Choroid plexus epithelial cell (primary cell): Measurements from ENCODE around the gene RPS8.

ENCODE experiments used
- DNase-seq: peaks from one replicate; pipeline ENCODE4 v3.0.0-alpha.2; 2010; ENCODE audit warnings: low read depth
- H3K4me3 ChIP-seq: 2 replicates; pipeline ENCODE4 v1.5.1; 2011; ENCODE audit warnings: low read depth, mild to moderate bottlenecking, control low read depth, low read length, moderate library complexity
- TF ChIP-seq, protein P1 (sequence below): conservative IDR thresholded peaks from 2 replicates; pipeline ENCODE4 v1.5.1; 2011; ENCODE audit warnings: low read depth, mild to moderate bottlenecking, control low read depth, inconsistent platforms, low read length, moderate library complexity

RPS8 gene

DNA sequence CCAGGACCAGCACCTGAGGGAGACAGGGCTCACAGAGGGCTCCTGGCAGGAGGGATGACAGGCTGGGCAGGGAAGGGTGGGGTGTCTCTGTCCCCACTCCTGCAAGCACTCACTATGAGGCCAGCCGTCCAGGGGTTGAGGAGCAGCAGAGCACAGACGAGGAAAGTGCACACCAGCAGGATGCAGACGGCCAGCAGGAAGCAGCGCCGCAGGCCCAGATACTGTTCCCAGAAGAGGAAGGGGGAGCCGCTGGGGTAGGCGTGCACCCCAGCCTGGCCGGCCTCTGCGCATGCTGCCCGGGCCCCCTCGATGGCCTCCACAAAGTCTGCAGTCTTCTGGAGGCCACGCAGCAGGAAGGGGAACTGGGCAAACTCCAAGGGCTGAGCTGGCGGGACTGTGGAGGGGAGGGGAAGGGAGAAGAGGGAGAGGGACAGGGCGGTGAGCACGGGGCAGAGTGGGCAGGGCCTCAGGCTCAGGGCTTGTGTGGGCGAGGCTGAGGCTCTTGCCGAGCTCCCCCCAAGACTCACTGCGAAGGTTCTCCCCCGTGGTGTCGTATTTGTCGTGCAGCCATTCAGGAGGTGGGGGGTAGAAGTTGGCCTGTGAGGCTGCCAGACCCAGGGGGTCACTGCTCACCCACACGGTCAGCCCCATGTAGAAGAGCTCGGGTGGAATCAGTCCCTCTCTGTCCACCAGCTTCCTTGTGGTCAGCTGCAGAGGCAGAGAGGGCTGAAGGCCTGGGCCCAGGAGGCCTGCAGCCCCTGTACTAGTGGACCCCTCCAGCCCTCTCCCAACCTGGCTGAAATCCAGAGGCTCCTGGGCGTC, 51.2 kb downstream of the RPS8 start:
- TF ChIP-seq, protein P1, sequence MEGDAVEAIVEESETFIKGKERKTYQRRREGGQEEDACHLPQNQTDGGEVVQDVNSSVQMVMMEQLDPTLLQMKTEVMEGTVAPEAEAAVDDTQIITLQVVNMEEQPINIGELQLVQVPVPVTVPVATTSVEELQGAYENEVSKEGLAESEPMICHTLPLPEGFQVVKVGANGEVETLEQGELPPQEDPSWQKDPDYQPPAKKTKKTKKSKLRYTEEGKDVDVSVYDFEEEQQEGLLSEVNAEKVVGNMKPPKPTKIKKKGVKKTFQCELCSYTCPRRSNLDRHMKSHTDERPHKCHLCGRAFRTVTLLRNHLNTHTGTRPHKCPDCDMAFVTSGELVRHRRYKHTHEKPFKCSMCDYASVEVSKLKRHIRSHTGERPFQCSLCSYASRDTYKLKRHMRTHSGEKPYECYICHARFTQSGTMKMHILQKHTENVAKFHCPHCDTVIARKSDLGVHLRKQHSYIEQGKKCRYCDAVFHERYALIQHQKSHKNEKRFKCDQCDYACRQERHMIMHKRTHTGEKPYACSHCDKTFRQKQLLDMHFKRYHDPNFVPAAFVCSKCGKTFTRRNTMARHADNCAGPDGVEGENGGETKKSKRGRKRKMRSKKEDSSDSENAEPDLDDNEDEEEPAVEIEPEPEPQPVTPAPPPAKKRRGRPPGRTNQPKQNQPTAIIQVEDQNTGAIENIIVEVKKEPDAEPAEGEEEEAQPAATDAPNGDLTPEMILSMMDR = no peak
- no peak overlapping the region for H3K4me3 ChIP-seq
- peak; percentile 38 for DNase-seq

DNA sequence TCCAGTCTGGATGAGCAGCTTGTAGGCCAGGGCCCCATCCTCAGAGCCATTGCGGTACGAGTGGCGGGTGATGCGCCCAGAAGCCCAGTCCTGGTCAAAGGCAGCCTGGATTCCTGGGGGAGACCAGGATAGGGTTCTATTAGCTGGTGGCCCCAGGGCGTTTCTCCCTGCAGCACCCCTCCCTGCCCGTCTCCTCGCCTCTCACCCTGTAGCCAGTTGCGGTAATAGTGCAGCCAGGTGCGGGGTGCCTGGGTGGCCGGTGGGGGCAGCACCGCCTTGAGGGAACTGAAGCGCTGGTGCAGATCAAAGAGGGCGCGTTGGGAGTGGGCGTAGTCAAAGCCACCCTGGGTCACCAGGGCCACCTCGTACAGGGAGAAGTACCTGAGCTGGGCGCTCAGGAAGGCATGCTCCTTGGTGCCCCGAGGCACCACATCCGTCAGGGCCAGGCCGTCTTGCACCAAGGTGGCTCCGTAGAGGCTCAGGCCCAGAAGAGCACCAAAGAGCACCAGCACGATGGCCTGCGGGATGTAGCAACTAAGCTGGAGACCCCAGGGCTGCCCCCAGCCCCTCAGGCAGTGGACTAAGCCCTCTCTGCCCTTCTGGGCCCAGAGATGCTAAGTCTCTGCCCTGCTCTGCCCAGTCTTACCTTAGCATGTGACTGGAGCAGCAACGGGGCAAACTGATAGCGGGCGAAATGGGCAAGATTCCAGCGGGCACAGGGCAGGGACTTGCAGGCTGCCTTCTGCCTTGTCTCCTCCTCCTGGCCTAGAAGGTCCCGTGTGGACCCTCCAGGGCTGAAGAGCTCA, 52.1 kb downstream of the RPS8 start:
- TF ChIP-seq, protein P1 = no peak
- no peak for DNase-seq
- no peak overlapping the region for H3K4me3 ChIP-seq

DNA sequence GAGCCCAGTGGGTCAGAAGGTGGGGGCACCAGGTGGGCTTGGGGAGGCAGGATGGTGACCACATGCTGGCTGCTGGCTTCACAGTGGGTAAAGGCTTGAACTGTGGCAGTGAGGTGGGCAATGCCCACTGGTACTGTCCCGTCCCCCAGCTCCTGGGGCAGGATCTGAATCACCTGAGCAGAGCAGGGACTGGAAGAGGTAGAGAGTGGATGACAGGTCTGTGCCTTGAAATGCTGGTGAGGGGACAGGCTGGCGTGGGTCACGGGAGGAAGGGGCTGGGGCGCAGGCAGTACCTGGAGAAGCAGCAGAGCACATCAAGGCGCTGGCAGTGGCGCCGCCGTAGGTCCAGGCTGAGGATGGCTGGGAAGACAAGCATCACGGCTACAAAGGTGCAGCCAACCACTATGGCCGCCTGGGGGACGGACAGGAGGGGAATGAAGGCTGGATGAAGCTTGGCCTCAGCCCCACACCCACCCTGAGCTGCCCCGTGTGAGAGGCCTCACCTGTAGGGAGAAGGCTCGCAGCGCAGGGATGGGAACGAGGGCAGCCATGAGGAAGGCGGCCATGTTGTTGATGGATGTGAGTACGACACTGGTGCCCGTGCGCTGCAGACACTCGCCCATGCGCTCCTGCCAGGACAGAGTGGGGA, 52.8 kb downstream of the RPS8 start:
- no peak for DNase-seq
- no peak overlapping the region for H3K4me3 ChIP-seq
- TF ChIP-seq, protein P1 = no peak
